Activated CD4-positive, CD25-positive, alpha-beta regulatory T cell treated with anti-CD3 and anti-CD28 coated beads, Interleukin-2, amount 50 U/mL, for 72 hours (primary cell): ENCODE results near the gene TXN.

Source experiments
- DNase-seq: peaks from one replicate; pipeline ENCODE4 v3.0.0; 2021

The TXN gene

GRCh38 chr9:110256380-110257096 is at the start of gene TXN:
Gene TXN (minus strand): TSS chr9:110256507. CDS start chr9:110256435, 72 bp downstream.
- DNase-seq: peak; percentile 92

- DNase-seq: no peak
Measured at GRCh38 chr9:110303133-110303532, 46.8 kb upstream of the TXN start.

GRCh38 chr9:110298043-110298605 is 41.8 kb upstream of the TXN start:
- no peak for DNase-seq

- DNase-seq: no peak
Measured at GRCh38 chr9:110293248-110293647, 36.9 kb upstream of the TXN start.

GRCh38 chr9:110291921-110292557 is 35.7 kb upstream of the TXN start:
- no peak for DNase-seq

- no peak for DNase-seq
Measured at GRCh38 chr9:110290001-110290400, 33.7 kb upstream of the TXN start.

GRCh38 chr9:110288503-110288902 is 32.2 kb upstream of the TXN start:
- no peak for DNase-seq

- DNase-seq: no peak
Measured at GRCh38 chr9:110287289-110287680, 31.0 kb upstream of the TXN start.

- DNase-seq: no peak
Measured at GRCh38 chr9:110284211-110284844, 28.0 kb upstream of the TXN start.

GRCh38 chr9:110283751-110284150 is 27.4 kb upstream of the TXN start:
- DNase-seq: no peak

GRCh38 chr9:110282739-110283081 is 26.4 kb upstream of the TXN start:
- DNase-seq: no peak

- no peak for DNase-seq
Measured at GRCh38 chr9:110282018-110282738, 25.9 kb upstream of the TXN start.

- DNase-seq: no peak
Measured at GRCh38 chr9:110278080-110278707, 21.9 kb upstream of the TXN start.

- DNase-seq: no peak
Measured at GRCh38 chr9:110276781-110277180, 20.5 kb upstream of the TXN start.

- no peak for DNase-seq
Measured at GRCh38 chr9:110270211-110270995, 14.1 kb upstream of the TXN start.

GRCh38 chr9:110266795-110267194 is 10.5 kb upstream of the TXN start:
- no peak for DNase-seq

- DNase-seq: no peak
Measured at GRCh38 chr9:110261632-110262031, 5.3 kb upstream of the TXN start.

- DNase-seq: no peak
Measured at GRCh38 chr9:110260911-110261310, 4.6 kb upstream of the TXN start.

- no peak for DNase-seq
Measured at GRCh38 chr9:110259566-110259965, 3.3 kb upstream of the TXN start.

GRCh38 chr9:110258690-110259091 is 2.4 kb upstream of the TXN start:
- DNase-seq: no peak

- no peak for DNase-seq
Measured at GRCh38 chr9:110257956-110258355, 1.6 kb upstream of the TXN start.
